HG02943 (cell line): Measurements from ENCODE around the gene PAQR9.
"Not testable (repeated sequence)": the region's sequence is repeated elsewhere in the genome, so short reads cannot be mapped to it uniquely, and the experiment has no call there.

Experiments
- ATAC-seq: cut with Tn5 transposase; IDR thresholded peaks from one replicate; pipeline ENCODE4 v1.9.1; 2021; ENCODE audit warnings: mild to moderate bottlenecking, low read depth, moderate library complexity; ENCODE audit not compliant: unreplicated experiment

The PAQR9 gene

GRCh38 chr3:142963516-142964448 lies at the start of gene PAQR9:
PAQR9 (minus strand) TSS chr3:142963674; CDS start chr3:142963336, 338 bp downstream.
- no peak for ATAC-seq

- ATAC-seq, result no peak
Measured at GRCh38 chr3:143011705-143012104, 48.2 kb upstream of the PAQR9 start.

GRCh38 chr3:143010024-143010423 lies 46.5 kb upstream of the PAQR9 start:
- no peak for ATAC-seq

GRCh38 chr3:143004823-143005222 lies 41.3 kb upstream of the PAQR9 start:
- no peak for ATAC-seq

GRCh38 chr3:143002727-143003126 lies 39.3 kb upstream of the PAQR9 start:
- no peak for ATAC-seq

- peak; percentile 13 for ATAC-seq
Measured at GRCh38 chr3:143002083-143002712, 38.7 kb upstream of the PAQR9 start.

GRCh38 chr3:143001369-143002082 lies 38.1 kb upstream of the PAQR9 start, which contains the start of gene U2SURP:
U2SURP (plus strand) TSS chr3:143001570; CDS start chr3:143001629, 59 bp downstream.
- peak; percentile 94 for ATAC-seq

- ATAC-seq, result peak; percentile 72
Measured at GRCh38 chr3:143001034-143001368, 37.5 kb upstream of the PAQR9 start.

GRCh38 chr3:143000528-143000927 lies 37.1 kb upstream of the PAQR9 start:
- ATAC-seq, result no peak

- ATAC-seq, result no peak
Measured at GRCh38 chr3:142999881-143000280, 36.4 kb upstream of the PAQR9 start.

GRCh38 chr3:142998439-142998838 lies 35.0 kb upstream of the PAQR9 start:
- ATAC-seq, result no peak

GRCh38 chr3:142997330-142997729 lies 33.9 kb upstream of the PAQR9 start:
- ATAC-seq, result no peak

- no peak for ATAC-seq
Measured at GRCh38 chr3:142993958-142994442, 30.5 kb upstream of the PAQR9 start.

- ATAC-seq, result no peak
Measured at GRCh38 chr3:142992323-142992722, 28.8 kb upstream of the PAQR9 start.

- ATAC-seq, result no peak
Measured at GRCh38 chr3:142990721-142991120, 27.2 kb upstream of the PAQR9 start.

- ATAC-seq, result not testable (repeated sequence)
Measured at GRCh38 chr3:142988826-142989225, 25.4 kb upstream of the PAQR9 start.

GRCh38 chr3:142988221-142988620 lies 24.7 kb upstream of the PAQR9 start:
- not testable (repeated sequence) for ATAC-seq

- ATAC-seq, result no peak
Measured at GRCh38 chr3:142987707-142988106, 24.2 kb upstream of the PAQR9 start.

- no peak for ATAC-seq
Measured at GRCh38 chr3:142987080-142987700, 23.7 kb upstream of the PAQR9 start.

- no peak for ATAC-seq
Measured at GRCh38 chr3:142984255-142984654, 20.8 kb upstream of the PAQR9 start.
